ENCODE data around the gene SLC18A2. TPM values are rescaled to one million over a fixed set of nuclear protein-coding genes. Genes with fewer than 3 reads are reported as not detected.
A peak's percentile ranks its signal among the peaks of the same experiment; 100 is the strongest.

The SLC18A2 gene
- total RNA-seq (2014; rRNA removed; shearing (Covaris generic)), result 0.12 TPM in 1 of 2 replicates, not detected in the other
- polyA plus RNA-seq (2014; cell fraction: nucleus; rRNA removed), result not detected in 2 replicates

DNA sequence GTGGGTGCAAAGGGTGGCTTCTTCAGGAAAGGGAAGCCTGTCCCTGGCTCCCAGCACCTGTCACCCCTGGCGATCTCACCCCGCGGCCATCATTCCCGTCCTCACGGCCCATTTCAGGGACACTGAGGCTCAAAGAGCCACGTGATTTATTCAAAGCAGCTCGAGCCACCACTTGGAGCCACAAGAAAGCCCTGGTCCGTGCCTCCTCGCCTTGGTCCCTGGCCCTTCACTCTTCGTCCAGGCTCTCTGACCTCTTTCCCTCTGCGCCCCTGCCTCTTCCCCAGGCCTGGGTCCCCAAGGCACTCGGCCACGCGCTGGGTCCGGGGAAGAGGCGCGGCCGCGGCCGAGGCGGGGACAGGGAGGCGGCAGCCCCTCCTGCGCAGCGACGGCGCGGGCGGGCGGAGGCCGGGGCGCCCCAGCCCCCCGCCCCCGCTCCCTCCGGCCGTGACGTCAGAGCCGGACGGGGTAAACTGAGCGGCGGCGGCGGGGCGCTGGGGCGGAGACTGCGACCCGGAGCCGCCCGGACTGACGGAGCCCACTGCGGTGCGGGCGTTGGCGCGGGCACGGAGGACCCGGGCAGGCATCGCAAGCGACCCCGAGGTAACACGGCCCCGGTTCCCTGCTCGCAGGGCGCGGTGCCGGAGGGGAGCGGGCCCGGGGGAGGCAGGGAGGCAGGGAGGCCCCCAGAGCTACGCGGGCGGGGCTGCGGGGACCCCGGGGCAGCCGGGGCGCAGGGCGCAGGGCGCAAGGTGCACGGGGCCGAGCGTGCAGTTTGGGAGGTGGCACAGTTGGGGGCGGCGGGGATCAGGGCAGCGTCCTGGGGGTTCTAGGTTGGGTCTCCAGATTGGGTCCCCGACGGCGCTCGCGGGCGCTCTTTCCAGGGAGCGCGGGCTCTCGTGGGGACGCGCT, at the start of gene SLC18A2:
Gene SLC18A2, plus strand, starts transcription at position 494 of the 909 bp plus-strand sequence. CDS start 580 bp downstream, outside the sequence.
- no peak for DNase-seq (ENCODE audit: extremely low read depth, low read depth)

DNA sequence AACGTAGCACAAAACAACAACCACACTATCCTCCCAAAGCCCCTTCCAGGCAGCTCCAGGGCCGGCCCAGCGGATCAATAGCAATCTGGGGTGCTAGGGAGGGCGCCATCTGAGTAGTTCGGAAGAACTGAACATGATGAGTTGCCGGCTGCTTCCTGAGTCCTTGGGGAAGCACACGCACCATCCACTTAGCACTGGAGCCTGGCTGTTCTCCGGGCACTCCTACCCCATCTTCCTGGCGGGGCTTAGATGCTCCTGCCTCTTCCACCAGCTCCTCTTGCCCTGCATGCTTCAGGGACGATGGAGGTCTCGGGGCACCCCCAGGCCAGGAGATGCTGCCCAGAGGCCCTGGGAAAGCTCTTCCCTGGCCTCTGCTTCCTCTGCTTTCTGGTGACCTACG, 43.7 kb upstream of the SLC18A2 start, which contains the start of gene KCNK18:
Gene KCNK18, plus strand, starts transcription at position 301 of the 400 bp plus-strand sequence. Its CDS starts 0 bp downstream, at position 301.
- DNase-seq (ENCODE audit: extremely low read depth, low read depth), result no peak

DNA sequence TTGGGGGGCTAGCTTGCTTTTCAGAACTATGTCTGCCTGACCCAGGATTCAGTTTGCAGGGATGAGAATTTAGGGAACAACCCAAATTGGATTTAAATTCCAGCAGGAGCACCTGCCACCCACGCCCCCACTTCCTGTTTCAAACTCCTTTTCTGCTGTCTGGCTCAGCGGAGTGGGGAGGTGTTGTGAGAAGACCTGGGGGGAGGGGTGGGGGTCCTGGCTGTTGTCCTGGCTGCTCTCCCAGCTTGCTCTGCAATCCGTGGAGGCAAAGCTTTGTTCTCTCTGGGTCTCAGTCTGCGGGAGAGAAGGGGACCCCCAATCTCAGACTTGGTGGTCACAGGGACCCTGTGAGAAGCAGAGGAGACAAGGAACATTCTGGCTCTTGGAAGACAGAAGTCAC, 42.8 kb upstream of the SLC18A2 start:
- no peak for DNase-seq (ENCODE audit: extremely low read depth, low read depth)

DNA sequence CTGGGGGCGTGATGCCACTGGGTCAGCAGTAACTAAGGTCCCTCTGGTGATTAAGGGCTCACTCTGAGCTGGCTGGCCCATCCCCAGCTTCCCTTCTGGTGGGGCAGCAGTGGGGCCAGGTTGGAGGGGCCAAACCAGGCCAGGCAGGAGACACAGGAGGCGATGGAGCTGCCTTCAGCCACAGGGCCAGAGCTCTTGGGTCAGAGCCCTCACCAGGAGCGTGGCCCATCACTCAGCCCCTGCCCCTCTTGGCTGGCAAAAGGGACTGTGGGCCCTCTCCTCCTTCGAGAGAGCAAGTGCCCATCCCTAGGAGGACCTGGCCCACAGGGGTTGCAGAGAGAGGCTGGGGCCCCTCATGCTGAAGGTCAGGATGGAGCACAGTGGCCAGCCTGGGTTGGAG, 39.1 kb upstream of the SLC18A2 start:
- DNase-seq (ENCODE audit: extremely low read depth, low read depth), result no peak

DNA sequence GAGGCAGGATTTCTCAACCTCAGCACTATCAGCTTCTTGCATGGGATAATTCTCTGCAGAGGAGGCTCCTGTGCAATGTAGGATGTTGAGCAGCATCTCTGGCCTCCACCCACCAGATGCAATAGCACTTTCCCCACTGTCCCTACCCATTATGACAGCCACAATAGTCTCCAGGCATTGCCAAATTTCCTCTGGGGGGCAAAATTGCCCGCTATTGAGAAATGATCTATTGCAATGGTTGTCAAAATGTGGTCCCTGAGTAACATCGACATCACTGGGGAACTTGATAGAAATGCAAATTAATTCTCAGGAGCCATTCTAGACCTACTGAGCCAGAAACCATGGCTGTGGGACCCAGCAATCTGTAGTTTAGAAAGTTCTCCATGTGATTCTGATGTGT, 36.6 kb upstream of the SLC18A2 start:
- DNase-seq (ENCODE audit: extremely low read depth, low read depth), result no peak

DNA sequence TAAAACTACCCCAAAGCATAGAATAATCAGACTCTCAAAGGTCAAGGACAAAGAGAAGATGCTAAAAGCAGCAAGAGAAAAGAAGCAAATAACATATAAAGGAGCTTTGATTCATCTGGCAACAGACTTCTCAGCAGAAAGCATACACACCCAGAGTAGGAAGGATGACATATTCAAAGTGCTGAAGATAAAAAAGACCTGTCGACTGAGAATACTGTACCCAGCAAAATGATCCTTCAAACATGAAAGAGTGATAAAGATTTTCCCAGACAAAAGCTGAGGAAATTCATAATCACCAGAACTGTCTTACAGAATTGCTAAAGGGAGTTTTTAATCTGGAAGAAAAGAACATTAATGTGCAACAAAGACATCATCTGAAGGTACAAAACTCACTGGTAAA, 28.7 kb upstream of the SLC18A2 start:
- DNase-seq (ENCODE audit: extremely low read depth, low read depth), result no peak

DNA sequence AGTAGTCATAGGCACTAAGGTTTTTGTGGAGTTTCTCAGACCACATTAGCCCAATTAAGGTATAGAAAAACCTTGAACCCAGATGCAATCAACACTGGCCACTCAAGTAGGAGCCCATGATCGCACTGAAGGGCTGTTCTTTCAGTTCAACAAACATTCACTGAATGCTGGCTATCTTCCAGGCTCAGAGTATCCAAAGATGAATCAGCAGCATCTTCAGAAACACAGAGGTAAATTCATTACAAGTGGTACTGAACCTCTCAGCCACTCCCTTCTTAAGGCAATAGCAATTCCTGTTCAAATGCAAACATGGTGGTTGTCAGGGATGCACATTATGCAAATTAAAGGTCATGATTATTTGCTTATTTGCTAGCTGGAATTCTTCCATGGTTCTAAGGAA, 26.5 kb upstream of the SLC18A2 start:
- no peak for DNase-seq (ENCODE audit: extremely low read depth, low read depth)

DNA sequence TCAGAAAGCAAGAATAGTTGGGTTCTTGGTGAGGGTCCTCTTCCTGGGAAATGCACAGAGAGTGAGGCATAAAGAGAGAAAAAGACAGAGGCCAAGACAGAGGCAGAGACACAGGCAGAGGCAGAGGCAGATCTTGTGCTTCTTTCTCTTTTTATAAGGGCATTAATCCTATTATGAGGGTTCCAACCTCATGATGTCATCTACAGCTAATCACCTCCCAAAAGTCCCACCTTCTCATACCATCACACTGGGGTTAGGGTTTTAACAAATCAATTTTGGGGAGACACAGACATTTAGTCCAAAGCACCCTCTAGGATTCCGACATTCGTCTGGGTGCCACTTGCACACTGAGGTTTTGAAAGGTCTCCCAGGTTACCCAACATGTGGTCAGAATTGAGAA, 25.8 kb upstream of the SLC18A2 start:
- no peak for DNase-seq (ENCODE audit: extremely low read depth, low read depth)

DNA sequence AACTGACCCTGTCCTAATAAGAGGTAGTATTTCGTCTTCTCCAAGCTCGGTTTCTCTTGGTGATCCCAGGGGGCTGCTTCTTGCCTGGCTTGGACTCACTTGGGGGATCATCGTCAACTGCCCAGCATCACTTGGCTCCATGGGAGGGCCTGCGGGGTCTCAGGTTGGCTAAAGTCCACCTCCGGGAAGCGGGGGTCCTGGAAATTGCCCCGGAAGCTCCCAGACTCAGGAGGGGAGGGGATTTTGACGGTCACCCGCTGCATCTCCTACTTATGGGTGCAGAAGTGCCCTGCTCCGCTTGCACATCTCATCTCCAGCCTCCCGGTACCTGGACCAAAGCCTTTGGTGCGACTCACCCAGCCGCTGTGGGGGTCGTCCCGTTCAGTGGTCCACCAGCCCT, 24.9 kb upstream of the SLC18A2 start:
- DNase-seq (ENCODE audit: extremely low read depth, low read depth), result no peak

DNA sequence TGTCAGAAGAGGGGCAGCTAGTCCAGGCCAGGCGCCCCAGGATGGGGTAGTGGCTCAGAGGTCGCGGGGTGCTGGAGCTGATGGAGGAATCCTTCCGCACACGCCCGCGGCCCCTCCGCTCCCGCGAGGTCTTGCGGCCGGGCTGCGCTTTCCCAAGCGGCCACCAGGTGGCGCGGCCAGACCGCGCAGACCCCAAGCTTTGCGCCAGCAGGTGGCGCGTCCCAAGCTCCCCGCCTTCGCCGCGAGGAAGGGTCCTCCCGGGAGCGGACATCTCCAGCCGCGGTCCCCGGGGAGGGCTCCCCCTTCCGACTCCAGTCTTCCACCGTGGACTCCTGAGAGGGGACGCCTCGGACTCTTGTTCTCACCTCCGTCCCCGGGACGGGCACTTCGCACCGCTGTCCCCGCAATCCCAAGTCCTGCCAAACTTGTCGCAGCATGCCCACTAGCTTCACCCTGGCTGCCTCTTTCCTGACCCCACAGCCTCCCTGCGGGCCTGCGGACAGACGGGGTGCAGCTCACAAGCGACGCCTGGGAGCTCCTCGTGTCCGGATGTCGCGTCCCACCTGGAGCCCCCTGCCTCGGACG, 24.2 kb upstream of the SLC18A2 start:
- DNase-seq (ENCODE audit: extremely low read depth, low read depth), result peak; percentile 55

DNA sequence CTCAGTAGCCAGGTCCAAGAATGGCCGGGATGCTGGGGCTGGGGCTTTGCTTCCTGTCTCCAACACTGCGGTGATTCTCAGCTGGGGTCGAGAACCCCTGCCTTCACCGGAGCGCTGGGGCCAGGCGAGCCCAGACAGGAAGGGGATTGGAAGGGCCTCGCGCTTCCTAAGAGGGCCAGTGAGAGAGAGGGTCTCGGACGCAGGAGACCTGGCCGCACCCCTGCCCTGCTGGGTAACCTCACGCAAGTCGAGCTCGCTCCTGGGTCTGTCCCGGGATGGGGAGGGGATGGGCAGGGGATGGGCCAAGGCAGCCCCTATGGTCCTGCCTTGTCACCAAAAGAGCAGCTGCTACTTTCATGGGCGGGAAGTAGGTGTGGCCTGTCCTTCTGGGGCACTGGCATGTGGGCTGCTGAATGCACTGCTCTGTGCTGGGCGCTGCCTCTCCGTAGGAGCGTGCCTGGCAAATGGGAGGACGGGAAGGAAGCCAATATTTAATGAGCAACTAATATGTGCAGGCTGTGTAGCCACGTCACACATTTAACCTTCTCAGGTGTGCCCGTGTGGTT, 23.6 kb upstream of the SLC18A2 start:
- peak; percentile 13 for DNase-seq (ENCODE audit: extremely low read depth, low read depth)

DNA sequence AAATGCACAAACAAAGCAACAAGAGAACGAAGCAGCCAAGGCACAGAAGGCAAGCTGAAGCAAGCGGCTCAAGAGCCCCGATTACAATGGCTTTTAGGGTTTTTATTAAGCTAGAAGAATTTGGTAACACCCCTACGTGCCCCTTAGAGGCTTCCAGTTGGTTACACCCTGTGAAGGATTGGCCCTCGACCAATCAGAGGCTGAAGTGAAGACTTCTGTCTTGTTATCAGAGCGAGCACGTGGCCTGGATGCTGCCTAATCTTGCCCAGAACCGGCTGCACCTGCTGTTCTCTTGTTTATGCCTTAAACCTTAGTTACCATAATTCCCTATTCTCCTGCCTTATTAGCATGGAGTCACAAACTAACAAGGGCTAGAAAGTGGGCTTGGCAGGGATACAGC, 22.3 kb upstream of the SLC18A2 start:
- DNase-seq (ENCODE audit: extremely low read depth, low read depth), result no peak

DNA sequence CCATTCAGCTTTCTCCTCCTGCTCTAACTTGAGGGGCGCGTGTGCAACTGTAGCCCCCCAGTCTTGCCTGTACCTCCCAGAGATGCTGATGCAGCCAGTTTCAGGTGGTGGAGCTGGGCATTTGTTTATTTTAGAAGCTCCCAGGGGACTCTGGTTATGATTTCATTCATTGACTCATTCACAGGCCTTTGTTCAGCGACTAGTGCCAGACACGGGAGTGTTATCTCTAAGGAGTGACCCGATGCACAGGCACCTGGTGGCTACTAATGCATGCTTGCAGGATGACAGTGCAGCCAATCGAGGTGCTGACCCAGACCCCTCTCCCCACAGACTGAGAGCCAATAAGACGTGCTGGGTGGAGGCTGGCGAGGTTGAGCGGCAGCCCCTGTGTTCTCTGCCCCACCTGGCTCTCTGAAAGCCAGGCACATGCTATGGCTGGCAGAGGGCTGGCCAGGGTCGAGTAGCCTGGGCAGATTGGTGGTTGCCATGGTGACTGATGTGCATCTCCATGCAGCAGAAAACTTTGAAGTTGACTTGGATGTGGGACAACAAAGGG, 19.7 kb upstream of the SLC18A2 start:
- DNase-seq (ENCODE audit: extremely low read depth, low read depth), result peak; percentile 17

DNA sequence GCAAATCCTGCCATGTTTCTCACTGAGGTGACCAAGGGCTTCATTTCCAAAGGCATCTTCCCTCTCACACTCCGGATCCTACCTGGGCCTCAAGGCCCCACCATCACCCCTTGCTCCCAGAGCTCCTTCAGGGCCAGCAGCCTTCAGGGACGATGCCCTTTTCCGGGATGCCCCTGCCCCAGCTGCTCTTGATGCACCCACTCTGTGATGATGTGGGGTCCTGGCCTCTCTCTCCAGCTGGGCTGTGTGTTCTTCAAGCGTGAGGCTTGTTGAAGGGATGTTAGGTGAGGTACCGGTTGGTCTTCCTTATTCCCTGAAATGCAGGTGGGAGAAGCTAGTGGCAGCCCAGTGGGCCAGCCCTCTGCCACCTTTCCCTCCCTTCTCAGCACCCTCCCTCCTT, 18.4 kb upstream of the SLC18A2 start:
- DNase-seq (ENCODE audit: extremely low read depth, low read depth), result no peak

DNA sequence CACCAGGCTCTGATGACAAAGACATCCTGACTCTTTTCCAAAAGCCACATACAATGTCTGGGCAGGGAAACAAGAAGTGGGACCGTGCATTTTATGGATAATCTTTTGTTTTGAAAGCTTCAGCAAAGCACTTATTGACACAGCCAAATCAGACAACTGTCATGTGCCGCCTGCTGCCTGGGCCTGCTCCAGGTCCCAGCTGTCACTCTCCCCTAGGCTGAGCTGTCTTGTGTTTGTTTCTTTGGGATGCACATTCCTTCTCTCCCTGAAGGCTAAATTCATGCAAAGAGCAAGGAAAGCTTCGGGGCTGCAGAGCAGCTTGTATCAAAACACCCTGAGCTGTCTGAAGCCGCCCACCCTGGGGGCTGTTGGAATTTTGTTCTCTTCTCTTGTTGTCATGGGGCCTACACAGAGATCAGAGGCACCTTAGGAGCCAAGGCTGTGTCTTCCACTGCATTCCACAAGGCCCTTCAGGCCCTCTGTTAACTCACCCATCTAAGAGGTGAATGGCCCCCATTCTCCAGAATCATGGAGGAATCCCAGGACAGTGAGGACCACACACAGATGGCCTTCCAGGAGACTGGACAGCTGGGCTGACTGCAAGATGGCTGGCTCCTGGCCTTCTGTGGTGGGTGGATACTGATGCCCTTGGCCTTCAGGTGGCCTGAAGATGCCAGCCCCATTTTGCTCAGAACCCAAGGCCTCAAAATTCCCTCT, 17.8 kb upstream of the SLC18A2 start:
- no peak for DNase-seq (ENCODE audit: extremely low read depth, low read depth)

DNA sequence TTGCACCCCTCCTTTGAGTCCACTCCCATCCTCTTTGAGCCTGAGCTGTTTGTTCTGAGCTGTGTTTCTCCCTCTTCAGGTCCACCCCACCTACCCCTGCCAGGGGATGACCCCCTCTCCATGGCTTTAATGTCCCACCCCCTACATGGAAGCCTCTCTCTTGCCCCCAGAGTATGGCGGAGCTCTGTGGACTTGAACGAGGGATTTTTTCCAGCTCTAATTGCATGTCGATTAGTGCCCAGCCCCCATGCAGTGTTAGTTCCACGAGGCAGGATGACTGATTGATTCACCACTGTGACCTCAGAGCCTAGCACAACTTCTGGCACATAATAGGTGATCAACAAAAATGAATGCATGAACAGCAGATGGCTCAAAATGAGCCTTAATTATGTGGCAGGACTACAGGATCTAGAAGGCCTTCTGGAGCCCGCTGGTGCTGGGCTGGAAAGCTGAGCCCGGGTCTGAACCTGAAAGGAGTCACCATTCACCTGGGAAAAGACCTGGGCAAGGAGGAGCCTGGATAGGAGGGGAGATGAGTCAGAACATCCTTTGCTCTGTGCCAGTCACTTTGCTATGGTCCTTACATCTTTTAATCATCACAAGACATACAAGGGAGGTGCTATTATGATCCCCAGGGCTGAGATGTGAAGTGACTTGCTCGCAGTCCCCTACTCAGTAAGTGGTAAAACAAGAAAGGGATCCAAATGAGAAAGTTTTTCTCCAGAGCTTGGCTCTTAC, 17.1 kb upstream of the SLC18A2 start:
- no peak for DNase-seq (ENCODE audit: extremely low read depth, low read depth)

DNA sequence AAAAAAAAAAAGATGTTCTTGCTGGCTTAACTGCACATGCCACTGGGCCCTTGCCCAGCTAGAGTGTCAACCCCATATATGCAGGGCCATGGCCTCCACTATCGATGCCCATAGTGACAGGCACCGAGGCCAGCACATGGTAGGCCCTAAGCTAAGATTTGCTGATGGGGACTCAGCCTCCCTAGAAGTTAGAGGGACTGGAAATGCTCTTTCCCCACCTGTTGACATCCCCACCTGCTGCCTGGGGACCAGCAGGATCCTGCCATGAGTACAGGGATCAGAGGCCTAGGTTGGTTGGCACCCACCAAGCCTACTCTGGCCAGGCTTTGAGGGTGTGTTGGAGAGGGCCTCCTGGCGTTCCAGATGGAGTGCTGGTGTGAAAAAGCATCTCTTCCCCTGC, 16.0 kb upstream of the SLC18A2 start:
- DNase-seq (ENCODE audit: extremely low read depth, low read depth), result no peak

DNA sequence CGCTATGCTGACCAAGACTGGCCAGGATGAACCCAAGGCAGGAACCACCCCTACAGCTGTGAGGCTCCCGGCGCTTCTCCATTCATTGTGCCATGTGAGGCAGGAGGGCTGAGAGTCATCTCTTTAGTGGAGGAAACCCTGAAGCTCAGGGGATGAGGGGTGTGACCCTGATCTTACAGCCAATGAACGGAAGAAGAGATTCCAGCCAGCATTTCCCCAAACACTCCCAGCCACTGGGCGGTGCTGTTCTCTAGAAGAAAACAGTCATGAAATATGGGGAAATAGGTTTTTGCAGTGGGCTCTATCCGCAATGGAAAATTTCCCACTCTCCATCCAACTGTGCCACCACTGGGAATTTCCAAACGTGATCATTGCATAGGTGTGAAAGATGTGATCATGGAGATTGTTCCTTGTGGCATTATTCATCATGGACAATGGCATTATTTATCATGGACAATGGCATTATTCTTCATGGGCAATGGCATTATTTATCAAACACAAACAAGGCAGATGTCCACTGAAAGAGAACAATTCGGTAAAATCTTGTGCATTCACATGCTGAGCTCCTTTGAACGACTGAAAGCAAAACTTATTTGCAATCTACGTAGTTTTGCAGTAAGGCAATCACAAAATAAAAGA, 14.0 kb upstream of the SLC18A2 start:
- DNase-seq (ENCODE audit: extremely low read depth, low read depth), result no peak

DNA sequence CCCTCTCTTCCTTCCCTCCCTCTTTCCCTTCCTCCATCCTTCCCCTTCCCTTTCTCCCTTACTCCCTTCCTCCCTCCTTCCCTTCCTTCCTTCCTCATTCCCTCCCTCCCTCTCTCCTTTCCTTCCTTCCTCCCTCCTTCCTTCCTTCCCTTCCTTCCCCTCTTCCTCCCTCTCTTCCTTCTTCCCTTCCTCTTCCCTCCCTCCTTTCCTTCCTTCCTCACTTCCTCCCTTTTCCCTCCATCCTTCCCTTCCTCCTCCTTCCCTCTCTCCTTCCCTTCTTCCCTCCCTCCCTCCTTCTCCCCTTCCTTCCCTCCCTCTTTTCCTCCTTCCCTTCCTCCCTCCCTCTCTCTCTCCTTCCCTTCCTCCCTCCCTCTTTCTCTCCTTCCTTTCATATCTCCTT, 12.7 kb upstream of the SLC18A2 start:
- no peak for DNase-seq (ENCODE audit: extremely low read depth, low read depth)

All from NCI-H460 (cell line).